ENCODE results near the gene ERP27.

The ERP27 gene

DNA sequence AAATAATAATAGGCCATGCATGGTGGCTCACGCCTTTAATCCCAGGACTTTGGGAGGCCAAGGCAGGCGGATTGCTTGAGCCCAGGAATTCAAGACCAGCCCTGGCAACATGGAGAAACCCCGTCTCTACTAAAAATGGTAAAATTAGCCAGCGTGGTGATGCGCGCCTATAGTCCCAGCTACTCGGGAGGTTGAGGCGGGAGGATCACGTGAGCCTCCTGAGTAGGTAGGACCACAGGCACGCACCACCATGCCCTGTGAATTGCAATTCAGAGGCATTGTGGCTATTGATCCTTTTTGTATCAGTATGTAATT is 20.7 kb upstream of the ERP27 start:
- no peak for DNase-seq

DNA sequence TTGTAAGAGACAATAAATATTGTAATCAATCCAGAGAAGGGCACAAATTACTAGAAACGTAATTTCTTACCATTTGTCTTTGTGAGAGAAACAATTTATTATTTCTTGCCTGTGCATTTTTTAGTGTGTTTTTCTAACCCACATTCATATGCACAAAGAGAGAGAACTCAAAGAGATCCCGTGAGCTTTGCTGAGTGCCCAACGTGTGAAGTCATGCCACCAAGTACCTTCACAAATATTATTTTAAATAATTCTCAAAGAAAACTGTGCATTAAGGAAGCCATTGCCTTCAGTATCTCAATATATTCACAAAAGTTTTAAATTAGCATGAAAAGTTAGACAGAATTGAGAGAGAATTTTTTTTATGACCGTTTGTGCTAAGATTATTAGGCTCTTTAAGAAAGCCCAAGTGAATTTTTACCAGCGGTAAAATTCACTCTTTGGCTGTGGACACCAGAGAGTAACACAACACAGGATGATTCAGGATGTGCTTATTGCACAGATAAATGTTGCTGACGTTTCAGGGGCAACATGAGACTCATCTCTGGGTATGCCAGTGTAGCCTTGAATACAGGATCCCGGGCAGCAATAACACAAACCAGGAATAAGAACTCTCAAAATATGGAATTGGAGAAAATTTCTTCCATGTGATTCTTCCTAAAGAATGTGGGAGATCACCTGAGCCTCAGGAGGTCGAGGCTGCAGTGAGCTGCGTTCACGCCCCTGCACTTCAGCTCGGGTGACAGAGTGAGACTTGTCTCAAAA is 20.2 kb upstream of the ERP27 start:
- DNase-seq, result no peak

GRCh38 chr12:14957551-14958168 is 19.3 kb upstream of the ERP27 start:
- no peak for DNase-seq

- no peak for DNase-seq
Measured at GRCh38 chr12:14956905-14957304, 18.6 kb upstream of the ERP27 start.

DNA sequence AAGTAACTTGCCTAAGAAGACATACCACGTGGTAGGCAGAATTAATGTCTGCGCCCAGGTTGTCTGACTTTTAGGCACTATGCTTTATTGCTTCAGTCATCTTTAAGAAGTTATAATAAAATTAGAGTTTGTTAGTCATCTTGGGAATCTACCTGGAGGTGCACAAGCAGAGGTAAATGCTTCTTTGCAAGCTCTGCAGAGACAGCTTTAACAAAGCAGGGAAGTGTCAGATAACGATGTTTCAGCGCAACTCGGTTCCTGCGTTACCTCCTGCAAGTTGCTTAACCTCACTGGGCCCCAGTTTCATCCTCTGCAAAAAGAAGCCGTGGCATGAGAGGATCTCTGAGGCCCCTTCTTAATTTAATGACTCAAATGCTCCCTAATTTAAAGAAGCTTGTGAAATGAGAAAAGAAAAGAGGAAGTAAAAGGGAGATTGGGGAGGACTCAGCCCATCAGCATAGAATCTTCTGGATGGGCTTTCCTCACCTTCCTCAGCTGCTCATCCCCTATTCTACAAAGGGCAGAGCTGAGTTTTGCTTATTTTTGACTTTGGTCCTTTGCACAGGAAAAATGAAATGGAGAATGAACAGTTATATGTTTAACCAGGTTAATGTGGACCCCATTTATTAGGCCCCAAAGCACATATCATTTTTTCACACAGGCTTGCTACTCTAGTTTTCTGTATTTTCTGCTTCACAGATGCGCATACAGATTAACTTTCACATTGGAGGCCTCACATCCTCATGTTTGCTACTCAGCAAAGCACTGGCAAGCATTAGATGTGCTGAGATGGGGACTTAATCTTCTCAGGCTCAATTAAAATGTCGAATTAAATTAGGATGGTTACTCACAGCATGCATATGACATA is 17.9 kb upstream of the ERP27 start:
- no peak for DNase-seq

- DNase-seq, result no peak
Measured at GRCh38 chr12:14954269-14954668, 15.9 kb upstream of the ERP27 start.

GRCh38 chr12:14953752-14954151 is 15.4 kb upstream of the ERP27 start:
- DNase-seq, result no peak

- DNase-seq, result no peak
Measured at GRCh38 chr12:14952299-14952921, 14.1 kb upstream of the ERP27 start.

GRCh38 chr12:14951851-14952250 is 13.5 kb upstream of the ERP27 start:
- DNase-seq, result no peak

- no peak for DNase-seq
Measured at GRCh38 chr12:14950982-14951746, 12.8 kb upstream of the ERP27 start.

DNA sequence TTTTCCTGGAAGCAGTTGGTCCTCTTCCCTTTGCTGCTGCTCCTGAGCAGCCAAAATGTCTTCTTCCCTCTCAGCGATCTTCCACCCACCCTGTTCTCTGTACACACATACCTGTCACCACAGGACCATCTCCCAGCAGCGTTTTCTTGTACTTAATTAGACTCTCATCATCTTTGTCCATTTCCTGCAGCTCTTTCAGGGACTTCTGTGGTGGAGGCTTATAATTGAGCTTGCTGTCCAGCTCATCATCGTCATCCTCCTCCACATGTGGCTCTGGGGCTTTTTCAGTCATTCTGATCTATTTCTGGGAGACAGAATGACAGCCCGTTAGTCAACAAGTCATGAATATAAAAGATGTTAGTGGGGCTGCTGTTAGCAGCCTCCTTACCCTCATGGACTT is 12.1 kb upstream of the ERP27 start:
- DNase-seq, result no peak

DNA sequence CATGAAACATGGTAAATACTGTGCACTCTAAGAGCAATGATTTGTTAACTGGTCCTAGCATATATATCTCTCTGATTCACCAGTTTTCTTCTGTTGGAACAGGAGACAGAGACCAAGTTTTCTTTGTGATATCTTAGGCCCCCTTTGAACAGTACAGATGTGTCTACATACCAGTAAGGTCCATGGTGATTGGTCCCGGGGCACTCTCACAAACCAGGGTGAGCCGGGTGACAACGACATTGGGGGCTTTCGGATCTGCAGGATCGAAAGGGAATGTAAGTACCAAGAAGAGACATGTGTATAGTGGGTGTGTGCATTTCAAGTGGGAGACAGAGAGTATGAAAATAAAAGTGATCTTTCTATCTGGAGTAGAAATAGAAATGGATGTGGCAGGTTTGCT is 11.3 kb upstream of the ERP27 start:
- DNase-seq, result no peak

DNA sequence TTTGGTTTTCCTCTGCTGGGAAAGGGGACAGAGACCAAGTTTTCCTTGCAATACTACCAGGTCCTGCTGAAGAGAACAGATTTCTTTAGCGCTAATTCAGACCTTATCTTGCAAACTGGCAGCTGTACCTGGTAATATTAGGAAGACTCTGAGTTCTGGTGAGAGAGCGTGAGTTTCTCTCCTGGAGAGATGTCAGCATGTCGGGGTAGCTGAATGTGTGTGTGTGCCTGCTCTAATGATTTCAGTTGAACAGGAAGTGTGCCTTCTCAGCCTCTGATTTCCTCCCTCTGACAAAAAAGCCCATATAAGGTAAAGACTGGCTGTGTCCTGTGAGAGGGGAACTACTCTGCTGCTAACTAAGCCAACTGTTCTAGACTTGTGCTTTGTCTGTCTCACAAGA is 10.3 kb upstream of the ERP27 start:
- DNase-seq, result no peak

- no peak for DNase-seq
Measured at GRCh38 chr12:14946861-14947260, 8.5 kb upstream of the ERP27 start.

GRCh38 chr12:14946162-14946561 is 7.8 kb upstream of the ERP27 start:
- no peak for DNase-seq

DNA sequence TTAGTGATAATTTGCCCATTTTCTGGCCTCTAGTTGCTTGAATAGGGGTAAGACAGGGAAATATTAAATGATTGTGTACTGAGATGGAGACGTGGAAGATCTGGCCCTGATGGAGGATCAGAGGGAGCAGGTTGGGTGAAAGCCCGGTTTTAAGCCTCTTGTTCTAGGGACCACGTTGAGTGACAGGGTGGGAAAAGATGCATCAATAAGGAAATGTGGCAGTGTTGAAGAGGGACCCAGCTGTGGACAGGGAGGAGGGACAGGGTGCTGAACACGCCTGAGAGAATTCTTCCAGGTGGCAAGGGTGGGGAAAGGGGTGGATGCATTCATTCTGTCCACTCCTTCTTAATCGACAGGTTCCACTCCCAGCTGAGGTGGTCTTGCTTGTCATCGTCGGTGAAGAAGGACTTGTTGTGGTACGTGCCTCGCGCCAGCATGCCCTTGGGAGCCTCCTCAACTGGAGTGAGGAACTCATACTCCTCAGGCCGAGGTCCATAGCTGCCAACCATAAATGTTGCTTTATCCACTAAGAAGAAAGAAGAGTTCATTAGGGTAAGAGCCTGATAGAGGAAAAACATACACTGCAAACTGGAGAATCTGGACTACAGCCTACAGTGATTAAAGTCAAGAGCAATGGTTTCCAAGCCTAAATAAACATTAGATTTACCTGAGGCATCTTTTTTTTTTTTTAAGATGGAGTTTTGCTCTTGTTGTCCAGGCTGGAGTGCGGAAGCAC is 4.0 kb upstream of the ERP27 start:
- DNase-seq, result no peak

- no peak for DNase-seq
Measured at GRCh38 chr12:14941369-14941768, 3.0 kb upstream of the ERP27 start.

DNA sequence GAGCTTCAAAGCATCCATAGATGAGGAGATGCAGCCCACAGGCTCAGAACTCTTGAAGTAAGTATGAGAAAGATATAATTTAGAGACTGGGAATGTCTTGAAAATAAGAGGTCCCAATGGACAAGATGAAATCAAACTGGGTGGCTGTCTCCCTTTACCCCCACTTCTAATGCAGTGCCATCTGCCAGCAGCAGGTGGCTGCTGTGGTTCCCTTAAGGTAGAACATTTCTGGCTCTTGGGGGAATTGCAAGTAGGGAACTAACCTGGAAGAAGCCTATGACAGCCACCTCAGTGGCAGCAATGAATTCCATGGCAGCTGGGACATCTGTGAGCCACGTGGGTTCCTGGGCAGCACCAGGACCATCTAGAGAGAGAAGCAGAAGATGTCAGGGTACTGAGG is 648 bp downstream of the ERP27 start:
- DNase-seq, result no peak

DNA sequence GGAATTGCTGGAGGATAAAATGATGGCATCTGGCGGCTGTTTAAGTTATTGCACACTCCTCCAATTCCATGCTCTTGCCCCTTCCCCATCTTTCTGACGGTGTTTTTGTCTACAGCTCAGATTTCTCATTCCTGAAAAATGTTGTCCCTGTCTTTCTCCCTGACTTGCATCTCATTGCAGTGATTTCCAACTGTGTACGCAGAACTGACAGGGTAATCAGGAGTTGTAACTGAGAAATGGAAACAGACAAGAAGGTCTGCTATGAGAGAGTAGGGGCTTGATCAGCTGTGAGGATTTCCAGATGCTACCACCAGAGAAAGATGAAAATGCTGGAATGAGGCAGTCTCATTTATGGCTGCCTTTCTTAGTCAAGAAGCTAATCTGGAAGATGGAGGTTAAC is 1.3 kb downstream of the ERP27 start:
- no peak for DNase-seq

DNA sequence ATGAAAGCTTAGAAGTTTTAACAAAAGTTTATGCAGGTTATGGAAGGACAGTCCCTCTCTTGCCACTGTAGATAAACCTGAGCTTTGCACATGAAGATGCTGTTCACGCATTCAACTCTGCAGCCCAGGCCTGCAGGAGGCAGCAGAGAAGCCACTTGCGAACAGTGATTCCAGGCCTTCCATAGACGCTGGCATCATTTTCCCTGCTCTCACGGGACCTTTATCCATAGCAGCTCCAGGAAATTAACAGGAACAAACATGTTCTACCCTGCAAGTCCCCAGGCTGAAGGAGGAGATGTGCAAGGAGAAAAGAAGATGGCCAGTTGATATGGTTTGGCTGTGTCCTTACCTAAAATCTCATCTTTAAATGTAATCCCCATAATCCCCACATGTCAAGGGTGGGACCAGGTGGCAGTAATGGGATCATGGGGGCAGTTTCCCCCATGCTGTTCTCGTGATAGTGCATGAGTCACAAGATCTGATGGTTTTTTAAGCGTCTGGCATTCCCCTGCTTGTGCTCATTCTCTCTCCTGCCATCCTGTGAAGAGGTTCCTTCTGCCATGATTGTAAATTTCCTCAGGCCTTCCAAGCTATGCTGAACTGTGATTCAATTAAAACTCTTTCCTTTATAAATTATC is 2.0 kb downstream of the ERP27 start:
- no peak for DNase-seq

DNA sequence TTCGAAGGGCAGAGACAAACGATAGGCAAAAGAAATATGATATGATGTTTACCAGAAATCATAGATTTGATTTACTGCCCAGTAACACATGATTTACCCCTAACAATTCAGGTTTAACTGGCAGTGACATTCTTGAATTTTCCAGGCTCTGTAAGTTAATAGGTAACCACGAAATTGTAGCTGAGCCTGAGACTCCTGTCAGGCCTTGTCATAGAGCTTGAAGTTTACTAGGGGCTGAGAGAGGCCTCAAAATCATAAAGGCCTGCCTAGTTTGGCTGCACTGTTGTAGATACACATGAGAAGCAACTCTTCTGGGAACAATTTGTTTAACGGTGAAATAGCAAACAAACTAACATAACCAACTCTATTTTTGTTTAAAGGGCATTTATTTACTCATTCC is 3.3 kb downstream of the ERP27 start:
- DNase-seq, result no peak

- no peak for DNase-seq
Measured at GRCh38 chr12:14934511-14934910, 3.8 kb downstream of the ERP27 start.

Measured in stimulated activated CD4-positive, alpha-beta T cell treated with anti-CD3 and anti-CD28 coated beads, Interleukin-12 subunit alpha, Interleukin-12 subunit beta, amount 100 ng/mL, for 4 hours (primary cell).